B cell (primary cell): ENCODE data around the gene RLN3. TPM values are rescaled to one million over a fixed set of nuclear protein-coding genes. Genes with fewer than 3 reads are reported as not detected.

Experiments
- ATAC-seq: fragments of 200-7000 bp; cut with Tn5 transposase; one replicate; pipeline ENCODE4 v1.10.0; 2021; ENCODE audit warnings: low read depth, mild to moderate bottlenecking, moderate number of reproducible peaks, moderate library complexity
- CTCF ChIA-PET: fragments of 350-600 bp; sonication (Branson Sonifier 250); formaldehyde crosslinking; loops from one replicate; lab custom pipeline; 2021; ENCODE audit warnings: antibody characterized with exemption, inconsistent platforms; lab: Charles Lee
- POLR2A ChIA-PET: fragments of 350-600 bp; sonication (Branson Sonifier 250); formaldehyde crosslinking; loops from one replicate; lab custom pipeline; 2021; ENCODE audit warnings: antibody characterized with exemption; lab: Charles Lee
- DNase-seq: peaks from one replicate; pipeline ENCODE4 v3.0.0; 2013
- H2AFZ ChIP-seq: 2 replicates; pipeline ENCODE4 v1.6.1; 2012; ENCODE audit warnings: mild to moderate bottlenecking, low read depth, low read length; ENCODE audit not compliant: insufficient read depth, poor library complexity, severe bottlenecking
- H3K27ac ChIP-seq, 2 donors: 1 replicate in 1 of 2; 2 replicates in 1 of 2; pipeline ENCODE4 v1.5.1; 2012 to 2013; ENCODE audit warnings: low read length in 2 of 2, mild to moderate bottlenecking in 2 of 2, moderate library complexity in 1 of 2
- H3K27me3 ChIP-seq, 4 experiments: fragments of 200-600 bp in 1 of 4; sonication (generic) in 1 of 4; replicated peaks in 1 of 4; 1 replicate in 2 of 4; 2 replicates in 2 of 4; pipeline versions ENCODE4 v1.6.1 to v1.7.0; 2013 to 2016; ENCODE audit warnings: low read length in 3 of 4, mild to moderate bottlenecking in 2 of 4, mixed read lengths in 1 of 4, moderate library complexity in 1 of 4; ENCODE audit not compliant: insufficient read depth in 4 of 4, control insufficient read depth in 3 of 4; ENCODE audit errors: control extremely low read depth in 1 of 4
- H3K36me3 ChIP-seq, 2 experiments: replicated peaks in 1 of 2; 1 replicate in 1 of 2; 2 replicates in 1 of 2; pipeline versions ENCODE4 v1.6.1 to v1.7.1; 2013; ENCODE audit warnings: low read length in 1 of 2; ENCODE audit not compliant: insufficient read depth in 2 of 2, control insufficient read depth in 1 of 2; ENCODE audit errors: control extremely low read depth in 1 of 2, extremely low read depth in 1 of 2
- H3K4me1 ChIP-seq, 2 donors: fragments of 200-600 bp in 1 of 2; sonication (generic) in 1 of 2; 1 replicate in 1 of 2; 2 replicates in 1 of 2; pipeline versions ENCODE4 v1.5.1 to v1.6.1; 2013 to 2017; ENCODE audit warnings: low read length in 2 of 2; ENCODE audit not compliant: control insufficient read depth in 2 of 2, insufficient read depth in 2 of 2
- H3K4me2 ChIP-seq: replicated peaks from 2 replicates; pipeline ENCODE3; 2012; ENCODE audit warnings: mild to moderate bottlenecking, low read depth, low read length; ENCODE audit not compliant: poor library complexity, severe bottlenecking
- H3K4me3 ChIP-seq, 5 experiments: fragments of 200-600 bp in 1 of 5; sonication (generic) in 1 of 5; 1 replicate in 3 of 5; 2 replicates in 2 of 5; pipeline versions ENCODE4 v1.5.1 to v1.7.0; 2011 to 2016; ENCODE audit warnings: low read length in 4 of 5, mild to moderate bottlenecking in 4 of 5, low read depth in 2 of 5, control low read depth in 1 of 5, moderate library complexity in 1 of 5; ENCODE audit not compliant: insufficient read depth in 1 of 5; ENCODE audit errors: control extremely low read depth in 1 of 5, extremely low read depth in 1 of 5
- H3K79me2 ChIP-seq: fragments of 200-600 bp; sonication (generic); one replicate; pipeline ENCODE4 v1.6.0; 2016; ENCODE audit warnings: low read length; ENCODE audit not compliant: control insufficient read depth, insufficient read depth
- H3K9ac ChIP-seq: fragments of 200-600 bp; sonication (generic); 2 replicates; pipeline ENCODE4 v1.6.1; 2017; ENCODE audit warnings: mild to moderate bottlenecking, low read length, moderate library complexity
- H3K9me3 ChIP-seq, 3 donors: one replicate each; pipeline versions ENCODE4 v1.6.1 to v1.7.1; 2013; ENCODE audit warnings: low read length in 2 of 3; ENCODE audit not compliant: control insufficient read depth in 2 of 3, insufficient read depth in 1 of 3; ENCODE audit errors: control extremely low read depth in 1 of 3
- H4K20me1 ChIP-seq: 2 replicates; pipeline ENCODE4 v1.6.0; 2012; ENCODE audit warnings: mild to moderate bottlenecking, low read length; ENCODE audit not compliant: insufficient read depth, control insufficient read depth, poor library complexity, severe bottlenecking
- H3K27ac Mint-ChIP-seq: one replicate; pipeline ENCODE4 v1.8.0; 2021; ENCODE audit warnings: mixed read lengths
- H3K27me3 Mint-ChIP-seq: one replicate; pipeline ENCODE4 v1.8.0; 2021; ENCODE audit warnings: mixed read lengths
- H3K4me1 Mint-ChIP-seq: one replicate; pipeline ENCODE4 v1.8.0; 2021; ENCODE audit warnings: mixed read lengths
- H3K4me3 Mint-ChIP-seq: one replicate; pipeline ENCODE4 v1.8.0; 2021; ENCODE audit warnings: mixed read lengths
- H3K9me3 Mint-ChIP-seq: one replicate; pipeline ENCODE4 v1.8.0; 2022; ENCODE audit warnings: mixed read lengths; ENCODE audit not compliant: insufficient read depth
- CTCF ChIP-seq: fragments of 200-600 bp; IDR thresholded peaks from one replicate; pipeline ENCODE4 v1.8.0; 2022; ENCODE audit warnings: antibody characterized with exemption, mild to moderate bottlenecking
- EZH2 ChIP-seq: IDR thresholded peaks from 2 replicates; pipeline ENCODE4 v1.6.1; 2012; ENCODE audit warnings: borderline replicate concordance, low read depth, mild to moderate bottlenecking, moderate library complexity, low read length; ENCODE audit not compliant: insufficient read depth, poor library complexity, severe bottlenecking
- WGBS: methylation state at CpG from one replicate; pipeline ENCODE4 v1.1.5; 2013; ENCODE audit warnings: missing lambda C conversion rate; ENCODE audit not compliant: insufficient coverage; 5-methylcytosine and 5-hydroxymethylcytosine counted together
- intact Hi-C: fragments of 100-400 bp; cut with micrococcal nuclease; formaldehyde crosslinking; loops from one replicate; pipeline ENCODE4 v1.10.0; 2022
- polyA plus RNA-seq: library from polyadenylated mRNA; depleted of rRNA; stranded (reverse); fragments of >200 nt; gene quantifications from 2 replicates; pipeline ENCODE4 v1.2.3, GENCODE V29; 2012
- total RNA-seq, 2 donors: library from RNA; stranded (reverse); fragments of 120-200 nt in 1 of 2; gene quantifications; 1 replicate in 1 of 2; 2 replicates in 1 of 2; pipeline versions ENCODE4 v1.2.3 to v1.2.4, GENCODE V29; 2013 to 2022

RLN3 gene
- total and polyA plus RNA-seq, 2 donors (not counting 1 experiment from before 2014, with no cell fraction given) = 0.42 TPM; not detected in 1

- H4K20me1 ChIP-seq = no peaks in the 10 kb centered on the region
- WGBS = 66% methylated on average over 17 of the region's 25 CpGs
- intact Hi-C loops = no loop called here
- peak overlapping the region; percentile 89 for H3K4me2 ChIP-seq
- H2AFZ ChIP-seq = no peak overlapping the region
- peak overlapping the region; percentile 95 to 99 for H3K27ac ChIP-seq
- Mint-ChIP-seq H3K27ac (peak overlapping the region; percentile 99), H3K4me1 (peaks cover 72% of the 10 kb centered on the region), H3K4me3 (peak overlapping the region; percentile 83), H3K27me3 (no peaks in the 10 kb centered on the region), H3K9me3 (no peaks in the 10 kb centered on the region)
- peak overlapping the region; percentile 48 for H3K9ac ChIP-seq
- peaks cover 0 to 4% (median 0%) of the 10 kb centered on the region in 4 experiments for H3K27me3 ChIP-seq
- TF ChIP-seq CTCF = no peak
- TF ChIP-seq EZH2 = no peak
- no peaks in the 10 kb centered on the region for H3K9me3 ChIP-seq
- peaks cover 28% of the 10 kb centered on the region for H3K79me2 ChIP-seq
- H3K4me3 ChIP-seq = peak overlapping the region in 1 of 5 experiments; percentile 28
- CTCF ChIA-PET = interaction anchor here (0.9 to 5.4 kb wide), 8 partner anchors 25 to 89 kb away, joined by 3 to 29 read pairs (median 6); partner anchors contain the start of genes DCAF15 and IL27RA
- H3K4me1 ChIP-seq = peaks cover 62 to 81% of the 10 kb centered on the region in 2 donors
- POLR2A ChIA-PET = interaction anchor here (0.6 to 3.5 kb wide), 10 partner anchors 10 to 198 kb away, joined by 3 to 42 read pairs (median 4); partner anchors contain the start of genes DCAF15, IL27RA and RFX1
- H3K36me3 ChIP-seq = peaks cover 0 to 8% of the 10 kb centered on the region in 2 experiments
- peak; percentile 87 for DNase-seq
- ATAC-seq = peak; percentile 46
Measured at GRCh38 chr19:13984875-13985741, 42.8 kb upstream of the RLN3 start.
